HepG2 (cell line): ENCODE results near the gene TSNAXIP1. TPM values are rescaled to one million over a fixed set of nuclear protein-coding genes. Genes with fewer than 3 reads are reported as not detected.

ENCODE experiments used
- FOSL2 ChIP-seq: sonication (generic); formaldehyde crosslinking; IDR thresholded peaks from 2 replicates; pipeline ENCODE4 v1.4.0; 2020; ENCODE audit warnings: missing genetic modification reagents
- HNRNPL ChIP-seq: fragments of 200-400 bp; formaldehyde crosslinking; IDR thresholded peaks from 2 replicates; pipeline ENCODE4 v1.6.1; 2017; ENCODE audit warnings: mild to moderate bottlenecking, low read depth, low read length
- KDM2A ChIP-seq: sonication (generic); formaldehyde crosslinking; IDR thresholded peaks from 2 replicates; pipeline ENCODE4 v1.4.0; 2020; ENCODE audit warnings: low read depth, missing genetic modification reagents, borderline replicate concordance
- MIER3 ChIP-seq: IDR thresholded peaks from 2 replicates; pipeline ENCODE4 v1.6.1; 2016; ENCODE audit warnings: missing compliant biosample characterization, borderline replicate concordance
- MXD4 ChIP-seq: IDR thresholded peaks from 2 replicates; pipeline ENCODE4 v1.6.1; 2016; ENCODE audit warnings: mild to moderate bottlenecking, missing biosample characterization, missing genetic modification reagents
- NFE2 ChIP-seq: sonication (generic); formaldehyde crosslinking; IDR thresholded peaks from 2 replicates; pipeline ENCODE4 v1.4.0; 2020; ENCODE audit warnings: missing genetic modification reagents
- NPAS2 ChIP-seq: sonication (generic); formaldehyde crosslinking; IDR thresholded peaks from 2 replicates; pipeline ENCODE4 v1.8.0; 2022; ENCODE audit warnings: mild to moderate bottlenecking, missing genetic modification reagents, borderline replicate concordance
- SMAD9 ChIP-seq: sonication (generic); formaldehyde crosslinking; IDR thresholded peaks from 2 replicates; pipeline ENCODE4 v1.5.1; 2020; ENCODE audit warnings: mild to moderate bottlenecking, missing genetic modification reagents
- SP1 ChIP-seq, 2 experiments: fragments of 450-650 bp in 1 of 2; sonication (generic) in 1 of 2; formaldehyde crosslinking in 1 of 2; IDR thresholded peaks; 2 replicates each; pipeline versions ENCODE4 v1.4.0 to v1.6.1; 2016 to 2020; ENCODE audit warnings: missing genetic modification reagents in 1 of 2
- ZFP62 ChIP-seq: sonication (generic); formaldehyde crosslinking; IDR thresholded peaks from 2 replicates; pipeline ENCODE4 v1.4.0; 2020; ENCODE audit warnings: missing genetic modification reagents
- ZFP90 ChIP-seq: sonication (generic); formaldehyde crosslinking; IDR thresholded peaks from 2 replicates; pipeline ENCODE4 v1.8.0; 2022; ENCODE audit warnings: missing genetic modification reagents, mild to moderate bottlenecking, inconsistent platforms, borderline replicate concordance
- ZNF160 ChIP-seq: sonication (generic); formaldehyde crosslinking; IDR thresholded peaks from 2 replicates; pipeline ENCODE4 v1.8.0; 2022; ENCODE audit warnings: mild to moderate bottlenecking, inconsistent platforms, missing genetic modification reagents
- ZNF432 ChIP-seq: sonication (generic); formaldehyde crosslinking; IDR thresholded peaks from 2 replicates; pipeline ENCODE4 v1.5.0; 2020; ENCODE audit warnings: missing genetic modification reagents, mild to moderate bottlenecking, borderline replicate concordance
- ZNF557 ChIP-seq: sonication (generic); formaldehyde crosslinking; IDR thresholded peaks from 2 replicates; pipeline ENCODE4 v1.4.0; 2020; ENCODE audit warnings: missing genetic modification reagents
- ZNF75D ChIP-seq: sonication (generic); formaldehyde crosslinking; IDR thresholded peaks from 2 replicates; pipeline ENCODE4 v1.8.1; 2023; ENCODE audit warnings: missing genetic modification reagents, mild to moderate bottlenecking, borderline replicate concordance
- polyA plus RNA-seq, 8 experiments: library from polyadenylated mRNA; depleted of rRNA in 3 of 8; stranded (reverse) in 7 of 8; unstranded in 1 of 8; fragments of >200 nt; fragmentation: Illumina TruSeq in 4 of 8; extraction: Trizol in 4 of 8; gene quantifications; 2 replicates each; pipeline versions ENCODE4 v1.2.1 to v1.2.3, GENCODE V29; 2011 to 2016; ENCODE audit warnings: low read depth in 4 of 8, missing spikeins in 1 of 8, mixed read lengths in 1 of 8; ENCODE audit not compliant: insufficient read depth in 1 of 8
- total RNA-seq, 5 experiments: library from RNA; depleted of rRNA; stranded (reverse); fragments of >200 nt; fragmentation: Illumina TruSeq; extraction: Trizol; gene quantifications; 2 replicates each; pipeline ENCODE4 v1.2.3, GENCODE V29; 2016; ENCODE audit warnings: low read depth in 1 of 5
- TF ChIP-seq, protein P1 (sequence below): sonication (generic); formaldehyde crosslinking; IDR thresholded peaks from 2 replicates; pipeline ENCODE4 v1.8.0; 2022; ENCODE audit warnings: missing genetic modification reagents, mild to moderate bottlenecking, borderline replicate concordance
- TF ChIP-seq, protein P2 (sequence below): sonication (generic); formaldehyde crosslinking; IDR thresholded peaks from 2 replicates; pipeline ENCODE4 v1.4.0; 2020; ENCODE audit warnings: mild to moderate bottlenecking, missing genetic modification reagents, borderline replicate concordance
- TF ChIP-seq, protein P3 (sequence below): IDR thresholded peaks from 2 replicates; pipeline ENCODE4 v1.6.1; 2016; ENCODE audit warnings: missing compliant biosample characterization, missing genetic modification reagents, borderline replicate concordance
- TF ChIP-seq, protein P4 (sequence below): sonication (generic); formaldehyde crosslinking; IDR thresholded peaks from 2 replicates; pipeline ENCODE4 v1.8.0; 2022; ENCODE audit warnings: missing genetic modification reagents, low read depth, mild to moderate bottlenecking, borderline replicate concordance
- TF ChIP-seq, protein P5 (sequence below): sonication (generic); formaldehyde crosslinking; IDR thresholded peaks from 2 replicates; pipeline ENCODE4 v1.5.0; 2020; ENCODE audit warnings: missing genetic modification reagents

The TSNAXIP1 gene
- total and polyA plus RNA-seq, 2 of the 13 experiments (the other 11 are each of a cell fraction or from before 2014, with no cell fraction given): 0.37 to 0.86 TPM

DNA sequence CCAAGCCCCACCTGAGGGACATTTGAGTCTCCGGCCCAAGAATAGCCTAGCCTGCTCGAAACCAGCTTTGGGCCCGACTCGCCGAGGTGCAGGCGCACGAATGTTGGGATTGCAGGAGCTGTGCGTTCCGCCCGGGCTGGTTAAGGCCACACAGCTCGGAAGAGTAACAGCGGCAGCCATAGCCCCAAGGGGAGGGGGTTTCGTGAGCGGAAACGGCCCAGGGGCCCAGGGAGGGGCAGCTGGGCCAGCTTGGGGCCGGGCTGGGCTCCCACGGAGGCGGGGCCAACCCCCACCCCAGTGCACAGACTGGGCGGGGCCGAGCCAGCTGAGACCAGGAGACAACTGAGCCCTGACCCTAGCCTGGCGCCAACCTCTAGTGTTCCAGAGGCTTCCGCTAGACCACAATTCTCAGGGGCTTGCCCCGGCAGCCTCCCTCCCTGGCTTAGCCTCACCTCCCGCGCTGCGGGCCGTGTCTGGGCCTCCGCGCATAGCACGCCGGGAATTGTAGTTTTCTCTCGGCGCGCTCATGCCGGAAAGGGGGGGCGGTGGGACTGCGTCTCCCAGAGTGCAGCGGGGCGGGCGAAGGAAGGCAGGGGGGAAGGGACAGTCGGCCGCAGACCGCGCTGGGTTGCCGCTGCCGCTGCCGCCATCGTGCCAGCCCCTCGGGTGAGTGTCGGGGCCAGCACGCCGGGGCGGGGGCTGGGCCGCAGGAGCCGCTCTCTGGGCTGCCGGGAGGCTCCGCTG, 39.8 kb downstream of the TSNAXIP1 start, which contains the start of gene NUTF2 (continued):
- TF ChIP-seq NPAS2 (CRISPR knock-in tag) (no peak), ZFP90 (CRISPR knock-in tag) (no peak; the same call in 1 of the 2 replicates), KDM2A (CRISPR knock-in tag) (peak; percentile 93), SMAD9 (CRISPR knock-in tag) (peak; percentile 36), NFE2 (no peak), ZNF432 (CRISPR knock-in tag) (no peak), MXD4 (CRISPR knock-in tag) (peak; percentile 81; the same call in 1 of the 2 replicates), FOSL2 (CRISPR knock-in tag) (no peak), MIER3 (CRISPR knock-in tag) (peak; percentile 62; the same call in 1 of the 2 replicates), HNRNPL (peak; percentile 74), SP1 (IDR thresholded peaks at IDR 0.05) (no peak), SP1 (CRISPR knock-in tag; IDR thresholded peaks at IDR 0.05) (peak; percentile 68), ZNF557 (CRISPR knock-in tag) (no peak), ZNF75D (CRISPR knock-in tag) (no peak), ZNF160 (no peak; the same call in 1 of the 2 replicates), ZFP62 (CRISPR knock-in tag) (peak; percentile 97; the same call in 1 of the 2 replicates)
- TF ChIP-seq, protein P1, sequence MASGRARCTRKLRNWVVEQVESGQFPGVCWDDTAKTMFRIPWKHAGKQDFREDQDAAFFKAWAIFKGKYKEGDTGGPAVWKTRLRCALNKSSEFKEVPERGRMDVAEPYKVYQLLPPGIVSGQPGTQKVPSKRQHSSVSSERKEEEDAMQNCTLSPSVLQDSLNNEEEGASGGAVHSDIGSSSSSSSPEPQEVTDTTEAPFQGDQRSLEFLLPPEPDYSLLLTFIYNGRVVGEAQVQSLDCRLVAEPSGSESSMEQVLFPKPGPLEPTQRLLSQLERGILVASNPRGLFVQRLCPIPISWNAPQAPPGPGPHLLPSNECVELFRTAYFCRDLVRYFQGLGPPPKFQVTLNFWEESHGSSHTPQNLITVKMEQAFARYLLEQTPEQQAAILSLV (CRISPR knock-in tag): peak; percentile 99
- TF ChIP-seq, protein P2, sequence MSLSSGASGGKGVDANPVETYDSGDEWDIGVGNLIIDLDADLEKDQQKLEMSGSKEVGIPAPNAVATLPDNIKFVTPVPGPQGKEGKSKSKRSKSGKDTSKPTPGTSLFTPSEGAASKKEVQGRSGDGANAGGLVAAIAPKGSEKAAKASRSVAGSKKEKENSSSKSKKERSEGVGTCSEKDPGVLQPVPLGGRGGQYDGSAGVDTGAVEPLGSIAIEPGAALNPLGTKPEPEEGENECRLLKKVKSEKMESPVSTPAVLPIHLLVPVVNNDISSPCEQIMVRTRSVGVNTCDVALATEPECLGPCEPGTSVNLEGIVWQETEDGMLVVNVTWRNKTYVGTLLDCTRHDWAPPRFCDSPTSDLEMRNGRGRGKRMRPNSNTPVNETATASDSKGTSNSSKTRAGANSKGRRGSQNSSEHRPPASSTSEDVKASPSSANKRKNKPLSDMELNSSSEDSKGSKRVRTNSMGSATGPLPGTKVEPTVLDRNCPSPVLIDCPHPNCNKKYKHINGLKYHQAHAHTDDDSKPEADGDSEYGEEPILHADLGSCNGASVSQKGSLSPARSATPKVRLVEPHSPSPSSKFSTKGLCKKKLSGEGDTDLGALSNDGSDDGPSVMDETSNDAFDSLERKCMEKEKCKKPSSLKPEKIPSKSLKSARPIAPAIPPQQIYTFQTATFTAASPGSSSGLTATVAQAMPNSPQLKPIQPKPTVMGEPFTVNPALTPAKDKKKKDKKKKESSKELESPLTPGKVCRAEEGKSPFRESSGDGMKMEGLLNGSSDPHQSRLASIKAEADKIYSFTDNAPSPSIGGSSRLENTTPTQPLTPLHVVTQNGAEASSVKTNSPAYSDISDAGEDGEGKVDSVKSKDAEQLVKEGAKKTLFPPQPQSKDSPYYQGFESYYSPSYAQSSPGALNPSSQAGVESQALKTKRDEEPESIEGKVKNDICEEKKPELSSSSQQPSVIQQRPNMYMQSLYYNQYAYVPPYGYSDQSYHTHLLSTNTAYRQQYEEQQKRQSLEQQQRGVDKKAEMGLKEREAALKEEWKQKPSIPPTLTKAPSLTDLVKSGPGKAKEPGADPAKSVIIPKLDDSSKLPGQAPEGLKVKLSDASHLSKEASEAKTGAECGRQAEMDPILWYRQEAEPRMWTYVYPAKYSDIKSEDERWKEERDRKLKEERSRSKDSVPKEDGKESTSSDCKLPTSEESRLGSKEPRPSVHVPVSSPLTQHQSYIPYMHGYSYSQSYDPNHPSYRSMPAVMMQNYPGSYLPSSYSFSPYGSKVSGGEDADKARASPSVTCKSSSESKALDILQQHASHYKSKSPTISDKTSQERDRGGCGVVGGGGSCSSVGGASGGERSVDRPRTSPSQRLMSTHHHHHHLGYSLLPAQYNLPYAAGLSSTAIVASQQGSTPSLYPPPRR (CRISPR knock-in tag): peak; percentile 58; the same call in 1 of the 2 replicates
- TF ChIP-seq, protein P3, sequence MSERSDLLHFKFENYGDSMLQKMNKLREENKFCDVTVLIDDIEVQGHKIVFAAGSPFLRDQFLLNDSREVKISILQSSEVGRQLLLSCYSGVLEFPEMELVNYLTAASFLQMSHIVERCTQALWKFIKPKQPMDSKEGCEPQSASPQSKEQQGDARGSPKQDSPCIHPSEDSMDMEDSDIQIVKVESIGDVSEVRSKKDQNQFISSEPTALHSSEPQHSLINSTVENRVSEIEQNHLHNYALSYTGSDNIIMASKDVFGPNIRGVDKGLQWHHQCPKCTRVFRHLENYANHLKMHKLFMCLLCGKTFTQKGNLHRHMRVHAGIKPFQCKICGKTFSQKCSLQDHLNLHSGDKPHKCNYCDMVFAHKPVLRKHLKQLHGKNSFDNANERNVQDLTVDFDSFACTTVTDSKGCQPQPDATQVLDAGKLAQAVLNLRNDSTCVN (CRISPR knock-in tag): peak; percentile 21; the same call in 1 of the 2 replicates
- TF ChIP-seq, protein P4, sequence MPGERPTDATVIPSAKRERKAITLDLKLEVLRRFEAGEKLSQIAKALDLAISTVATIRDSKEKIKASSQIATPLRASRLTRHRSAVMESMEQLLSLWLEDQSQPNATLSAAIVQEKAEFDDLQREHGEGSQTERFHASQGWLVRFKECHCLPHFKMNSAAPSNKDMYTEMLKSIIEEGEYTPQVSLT (CRISPR knock-in tag): no peak
- TF ChIP-seq, protein P5, sequence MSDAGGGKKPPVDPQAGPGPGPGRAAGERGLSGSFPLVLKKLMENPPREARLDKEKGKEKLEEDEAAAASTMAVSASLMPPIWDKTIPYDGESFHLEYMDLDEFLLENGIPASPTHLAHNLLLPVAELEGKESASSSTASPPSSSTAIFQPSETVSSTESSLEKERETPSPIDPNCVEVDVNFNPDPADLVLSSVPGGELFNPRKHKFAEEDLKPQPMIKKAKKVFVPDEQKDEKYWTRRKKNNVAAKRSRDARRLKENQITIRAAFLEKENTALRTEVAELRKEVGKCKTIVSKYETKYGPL: peak; percentile 32; the same call in 1 of the 2 replicates
